Neural progenitor cell (in vitro differentiated cells): ENCODE measurements around the gene PHACTR1.

ENCODE experiments used
- EZH2 ChIP-seq: fragments of 200-600 bp; sonication (generic); IDR thresholded peaks from 2 replicates; pipeline ENCODE4 v1.6.1; 2017; ENCODE audit warnings: antibody characterized with exemption, mild to moderate bottlenecking, moderate library complexity
- TF ChIP-seq, protein P1 (sequence below): fragments of 200-600 bp; sonication (generic); IDR thresholded peaks from 2 replicates; pipeline ENCODE4 v1.5.1; 2017; ENCODE audit warnings: antibody characterized with exemption, mild to moderate bottlenecking

DNA sequence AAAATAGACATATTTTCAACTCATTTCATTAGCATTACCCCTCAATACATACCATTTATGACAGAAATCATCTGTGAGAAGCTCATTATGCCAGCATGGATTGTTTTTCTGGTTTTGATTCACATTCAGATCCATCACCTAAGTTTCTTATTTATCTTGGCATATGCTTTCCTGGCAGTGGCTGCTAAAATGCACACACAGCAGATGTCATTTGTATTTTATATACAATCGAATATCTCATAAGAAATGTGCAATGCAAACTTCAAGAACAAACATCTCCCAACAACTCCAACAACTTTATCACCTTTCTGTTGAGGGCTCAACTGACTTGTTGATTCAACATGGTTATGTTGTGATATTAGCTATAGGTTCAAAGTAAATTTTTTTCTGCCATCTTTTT is 208.3 kb downstream of the PHACTR1 start:
- TF ChIP-seq, protein P1, sequence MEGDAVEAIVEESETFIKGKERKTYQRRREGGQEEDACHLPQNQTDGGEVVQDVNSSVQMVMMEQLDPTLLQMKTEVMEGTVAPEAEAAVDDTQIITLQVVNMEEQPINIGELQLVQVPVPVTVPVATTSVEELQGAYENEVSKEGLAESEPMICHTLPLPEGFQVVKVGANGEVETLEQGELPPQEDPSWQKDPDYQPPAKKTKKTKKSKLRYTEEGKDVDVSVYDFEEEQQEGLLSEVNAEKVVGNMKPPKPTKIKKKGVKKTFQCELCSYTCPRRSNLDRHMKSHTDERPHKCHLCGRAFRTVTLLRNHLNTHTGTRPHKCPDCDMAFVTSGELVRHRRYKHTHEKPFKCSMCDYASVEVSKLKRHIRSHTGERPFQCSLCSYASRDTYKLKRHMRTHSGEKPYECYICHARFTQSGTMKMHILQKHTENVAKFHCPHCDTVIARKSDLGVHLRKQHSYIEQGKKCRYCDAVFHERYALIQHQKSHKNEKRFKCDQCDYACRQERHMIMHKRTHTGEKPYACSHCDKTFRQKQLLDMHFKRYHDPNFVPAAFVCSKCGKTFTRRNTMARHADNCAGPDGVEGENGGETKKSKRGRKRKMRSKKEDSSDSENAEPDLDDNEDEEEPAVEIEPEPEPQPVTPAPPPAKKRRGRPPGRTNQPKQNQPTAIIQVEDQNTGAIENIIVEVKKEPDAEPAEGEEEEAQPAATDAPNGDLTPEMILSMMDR = no peak
- TF ChIP-seq EZH2 = no peak
